Measurements from ENCODE around the gene CFAP97.

CFAP97 gene

DNA sequence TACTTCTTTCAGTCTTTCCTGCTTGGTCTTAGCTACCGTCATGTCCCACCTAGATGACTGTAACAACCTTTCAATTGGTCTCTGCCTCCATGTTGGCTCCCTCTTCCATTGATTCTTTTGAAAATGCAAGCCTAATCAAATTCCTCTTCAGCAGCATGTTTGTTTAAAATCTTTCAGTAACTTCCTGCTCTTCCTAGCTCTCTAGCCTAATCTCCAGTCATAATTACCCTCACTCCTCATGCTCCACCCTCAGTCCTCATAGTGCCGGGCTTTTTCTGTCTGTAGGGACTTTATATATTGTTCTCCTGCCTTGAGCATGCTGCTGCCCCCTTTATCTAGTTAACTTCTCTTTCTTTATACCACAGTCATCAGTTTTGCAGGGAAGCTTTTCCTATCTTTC lies 17.7 kb upstream of the CFAP97 start:
- TF ChIP-seq POLR2AphosphoS5 (IDR thresholded peaks at IDR 0.05; ENCODE audit: low read depth) (no peak), SPI1 (IDR thresholded peaks at IDR 0.05; ENCODE audit: borderline replicate concordance, low read depth) (no peak), GABPA (IDR thresholded peaks at IDR 0.05; ENCODE audit: low read depth) (no peak)
- TF ChIP-seq, protein P1, sequence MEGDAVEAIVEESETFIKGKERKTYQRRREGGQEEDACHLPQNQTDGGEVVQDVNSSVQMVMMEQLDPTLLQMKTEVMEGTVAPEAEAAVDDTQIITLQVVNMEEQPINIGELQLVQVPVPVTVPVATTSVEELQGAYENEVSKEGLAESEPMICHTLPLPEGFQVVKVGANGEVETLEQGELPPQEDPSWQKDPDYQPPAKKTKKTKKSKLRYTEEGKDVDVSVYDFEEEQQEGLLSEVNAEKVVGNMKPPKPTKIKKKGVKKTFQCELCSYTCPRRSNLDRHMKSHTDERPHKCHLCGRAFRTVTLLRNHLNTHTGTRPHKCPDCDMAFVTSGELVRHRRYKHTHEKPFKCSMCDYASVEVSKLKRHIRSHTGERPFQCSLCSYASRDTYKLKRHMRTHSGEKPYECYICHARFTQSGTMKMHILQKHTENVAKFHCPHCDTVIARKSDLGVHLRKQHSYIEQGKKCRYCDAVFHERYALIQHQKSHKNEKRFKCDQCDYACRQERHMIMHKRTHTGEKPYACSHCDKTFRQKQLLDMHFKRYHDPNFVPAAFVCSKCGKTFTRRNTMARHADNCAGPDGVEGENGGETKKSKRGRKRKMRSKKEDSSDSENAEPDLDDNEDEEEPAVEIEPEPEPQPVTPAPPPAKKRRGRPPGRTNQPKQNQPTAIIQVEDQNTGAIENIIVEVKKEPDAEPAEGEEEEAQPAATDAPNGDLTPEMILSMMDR (IDR thresholded peaks at IDR 0.05; ENCODE audit: insufficient read depth, low read length): no peak
- TF ChIP-seq, protein P2, sequence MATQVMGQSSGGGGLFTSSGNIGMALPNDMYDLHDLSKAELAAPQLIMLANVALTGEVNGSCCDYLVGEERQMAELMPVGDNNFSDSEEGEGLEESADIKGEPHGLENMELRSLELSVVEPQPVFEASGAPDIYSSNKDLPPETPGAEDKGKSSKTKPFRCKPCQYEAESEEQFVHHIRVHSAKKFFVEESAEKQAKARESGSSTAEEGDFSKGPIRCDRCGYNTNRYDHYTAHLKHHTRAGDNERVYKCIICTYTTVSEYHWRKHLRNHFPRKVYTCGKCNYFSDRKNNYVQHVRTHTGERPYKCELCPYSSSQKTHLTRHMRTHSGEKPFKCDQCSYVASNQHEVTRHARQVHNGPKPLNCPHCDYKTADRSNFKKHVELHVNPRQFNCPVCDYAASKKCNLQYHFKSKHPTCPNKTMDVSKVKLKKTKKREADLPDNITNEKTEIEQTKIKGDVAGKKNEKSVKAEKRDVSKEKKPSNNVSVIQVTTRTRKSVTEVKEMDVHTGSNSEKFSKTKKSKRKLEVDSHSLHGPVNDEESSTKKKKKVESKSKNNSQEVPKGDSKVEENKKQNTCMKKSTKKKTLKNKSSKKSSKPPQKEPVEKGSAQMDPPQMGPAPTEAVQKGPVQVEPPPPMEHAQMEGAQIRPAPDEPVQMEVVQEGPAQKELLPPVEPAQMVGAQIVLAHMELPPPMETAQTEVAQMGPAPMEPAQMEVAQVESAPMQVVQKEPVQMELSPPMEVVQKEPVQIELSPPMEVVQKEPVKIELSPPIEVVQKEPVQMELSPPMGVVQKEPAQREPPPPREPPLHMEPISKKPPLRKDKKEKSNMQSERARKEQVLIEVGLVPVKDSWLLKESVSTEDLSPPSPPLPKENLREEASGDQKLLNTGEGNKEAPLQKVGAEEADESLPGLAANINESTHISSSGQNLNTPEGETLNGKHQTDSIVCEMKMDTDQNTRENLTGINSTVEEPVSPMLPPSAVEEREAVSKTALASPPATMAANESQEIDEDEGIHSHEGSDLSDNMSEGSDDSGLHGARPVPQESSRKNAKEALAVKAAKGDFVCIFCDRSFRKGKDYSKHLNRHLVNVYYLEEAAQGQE (IDR thresholded peaks at IDR 0.05; ENCODE audit: insufficient replicate concordance, low read depth): no peak
- DNase-seq (ENCODE audit: low read depth in 1 of 2, low spot score in 1 of 2): no peak
- no peak overlapping the region for H3K27ac ChIP-seq (replicated peaks)
- H3K27me3 ChIP-seq (ENCODE audit: insufficient read depth, poor library complexity, severe bottlenecking): no peaks in the 10 kb centered on the region
- H3K4me3 ChIP-seq (replicated peaks; ENCODE audit: insufficient read depth, low read length): no peak overlapping the region

DNA sequence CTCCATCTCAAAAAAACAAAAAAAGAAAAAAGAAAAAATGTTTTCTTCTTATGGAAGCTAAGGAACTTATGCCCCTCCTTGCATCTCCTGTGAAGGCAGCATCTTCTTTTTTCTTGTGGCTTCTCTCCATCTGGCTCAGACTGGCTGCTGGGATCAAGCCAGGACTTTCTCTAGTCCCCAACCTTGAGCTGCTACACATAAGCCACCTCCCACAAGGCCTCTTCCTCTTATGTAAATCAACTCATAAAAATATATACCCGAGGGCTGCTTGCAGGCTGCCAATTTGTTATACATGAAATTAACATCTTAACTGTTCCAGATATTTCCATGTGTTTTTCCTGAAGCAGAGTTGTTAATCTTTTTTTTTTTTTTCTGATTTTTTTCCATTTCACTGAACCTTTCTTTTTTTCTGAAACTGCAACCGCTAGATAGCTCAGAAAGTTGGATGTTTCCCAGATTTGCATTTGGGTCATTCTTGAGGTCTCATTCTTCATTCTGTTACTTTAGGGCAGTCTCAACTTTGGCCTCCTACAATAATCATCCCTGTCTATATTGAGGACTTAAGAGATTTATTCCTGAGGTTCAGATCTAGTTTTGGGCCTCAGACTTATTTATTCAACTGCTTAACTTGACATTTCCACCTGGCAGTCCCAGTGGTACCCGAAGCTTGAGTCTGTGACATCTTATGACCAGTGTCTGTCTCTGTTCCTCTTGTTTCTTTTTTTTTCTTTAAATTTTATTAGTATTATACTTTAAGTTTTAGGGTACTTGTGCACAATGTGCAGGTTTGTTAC lies 15.9 kb upstream of the CFAP97 start:
- no peak for TF ChIP-seq GABPA (IDR thresholded peaks at IDR 0.05; ENCODE audit: low read depth)
- TF ChIP-seq, protein P1 (IDR thresholded peaks at IDR 0.05; ENCODE audit: insufficient read depth, low read length): no peak
- no peak for TF ChIP-seq POLR2AphosphoS5 (IDR thresholded peaks at IDR 0.05; ENCODE audit: low read depth)
- TF ChIP-seq, protein P2 (IDR thresholded peaks at IDR 0.05; ENCODE audit: insufficient replicate concordance, low read depth): no peak
- TF ChIP-seq SPI1 (IDR thresholded peaks at IDR 0.05; ENCODE audit: borderline replicate concordance, low read depth): no peak
- Histone ChIP-seq H3K4me3 (replicated peaks; ENCODE audit: insufficient read depth, low read length) (no peak overlapping the region), H3K27ac (replicated peaks) (no peak overlapping the region), H3K27me3 (ENCODE audit: insufficient read depth, poor library complexity, severe bottlenecking) (peaks cover 2% of the 10 kb centered on the region)
- no peak for DNase-seq (ENCODE audit: low read depth in 1 of 2, low spot score in 1 of 2)

DNA sequence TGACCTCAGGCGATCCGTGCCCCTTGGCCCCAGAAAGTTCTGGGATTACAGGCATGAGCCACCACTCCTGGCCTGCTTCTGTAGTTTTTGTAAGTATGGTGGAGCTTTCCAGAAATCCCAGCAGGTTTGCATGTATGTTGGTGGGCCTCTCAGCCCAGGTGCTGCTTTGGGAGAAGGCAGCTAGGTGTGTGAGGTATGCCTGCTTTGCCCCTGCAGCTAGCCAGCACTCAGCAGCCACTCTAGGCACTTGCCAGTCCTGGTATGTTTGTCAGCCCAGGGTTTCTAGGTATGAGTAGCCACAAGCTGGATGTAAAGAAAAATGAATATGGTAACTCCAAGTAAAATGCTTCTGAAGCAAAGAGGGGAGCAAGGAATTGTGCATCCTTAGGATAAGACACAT lies 14.5 kb upstream of the CFAP97 start:
- TF ChIP-seq, protein P1 (IDR thresholded peaks at IDR 0.05; ENCODE audit: insufficient read depth, low read length): no peak
- TF ChIP-seq SPI1 (IDR thresholded peaks at IDR 0.05; ENCODE audit: borderline replicate concordance, low read depth) (no peak), POLR2AphosphoS5 (IDR thresholded peaks at IDR 0.05; ENCODE audit: low read depth) (no peak), GABPA (IDR thresholded peaks at IDR 0.05; ENCODE audit: low read depth) (no peak)
- TF ChIP-seq, protein P2 (IDR thresholded peaks at IDR 0.05; ENCODE audit: insufficient replicate concordance, low read depth): no peak
- Histone ChIP-seq H3K27ac (replicated peaks) (no peak overlapping the region), H3K4me3 (replicated peaks; ENCODE audit: insufficient read depth, low read length) (no peak overlapping the region), H3K27me3 (ENCODE audit: insufficient read depth, poor library complexity, severe bottlenecking) (peaks cover 5% of the 10 kb centered on the region)
- no peak for DNase-seq (ENCODE audit: low read depth in 1 of 2, low spot score in 1 of 2)

Measured in HL-60 (cell line).